Measurements from ENCODE around the gene LSM5.

Gene LSM5

DNA sequence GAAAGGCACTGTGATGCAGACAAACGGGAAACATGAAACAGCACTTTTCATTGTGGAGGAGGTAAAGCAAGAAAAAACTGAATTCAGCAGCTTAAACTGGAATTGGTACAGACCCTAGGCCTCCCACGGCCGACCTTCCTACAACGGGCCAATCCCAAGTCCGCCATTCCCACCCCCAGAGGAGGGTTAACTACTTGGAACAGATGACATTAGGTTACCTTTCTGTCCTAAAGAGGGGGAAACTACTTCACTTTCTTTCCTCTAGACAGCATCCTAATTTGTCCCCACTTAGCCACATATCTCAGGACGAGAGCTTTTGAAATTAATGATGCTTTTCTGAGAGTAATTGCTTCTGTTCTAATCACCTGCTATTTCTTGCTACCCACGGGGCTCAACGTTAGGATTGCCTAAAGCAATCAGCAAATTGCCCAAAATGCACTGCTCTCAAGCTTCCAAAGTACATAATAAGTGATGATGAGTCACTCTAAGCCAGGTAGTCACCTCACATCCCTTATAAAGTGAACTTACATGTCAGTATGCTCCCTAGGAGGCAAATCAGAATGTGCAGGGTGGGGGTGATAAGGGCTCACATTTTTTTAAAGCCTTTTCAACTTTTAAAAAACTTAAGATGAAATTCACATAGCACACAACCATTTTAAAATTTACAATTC is 36.7 kb downstream of the LSM5 start:
- DNase-seq = no peak

DNA sequence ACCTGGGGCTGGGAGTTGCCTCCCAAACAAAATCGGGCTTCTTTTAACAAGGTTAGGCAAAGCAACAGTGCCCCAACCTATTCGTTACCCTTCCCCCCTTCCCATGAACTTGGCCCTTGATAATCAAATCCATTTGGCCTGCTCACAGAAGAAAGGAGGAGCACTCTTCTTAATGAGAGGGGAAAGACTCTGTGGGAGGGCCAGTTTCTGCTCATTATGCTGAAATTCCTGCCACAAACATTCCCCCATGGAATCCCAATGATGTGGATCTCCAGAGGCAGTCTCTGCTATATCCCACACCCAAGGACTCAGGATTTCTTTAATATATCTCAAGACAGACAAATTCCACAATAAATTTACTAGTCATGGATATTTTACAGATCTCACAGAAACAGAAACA is 43.0 kb downstream of the LSM5 start:
- DNase-seq = no peak

DNA sequence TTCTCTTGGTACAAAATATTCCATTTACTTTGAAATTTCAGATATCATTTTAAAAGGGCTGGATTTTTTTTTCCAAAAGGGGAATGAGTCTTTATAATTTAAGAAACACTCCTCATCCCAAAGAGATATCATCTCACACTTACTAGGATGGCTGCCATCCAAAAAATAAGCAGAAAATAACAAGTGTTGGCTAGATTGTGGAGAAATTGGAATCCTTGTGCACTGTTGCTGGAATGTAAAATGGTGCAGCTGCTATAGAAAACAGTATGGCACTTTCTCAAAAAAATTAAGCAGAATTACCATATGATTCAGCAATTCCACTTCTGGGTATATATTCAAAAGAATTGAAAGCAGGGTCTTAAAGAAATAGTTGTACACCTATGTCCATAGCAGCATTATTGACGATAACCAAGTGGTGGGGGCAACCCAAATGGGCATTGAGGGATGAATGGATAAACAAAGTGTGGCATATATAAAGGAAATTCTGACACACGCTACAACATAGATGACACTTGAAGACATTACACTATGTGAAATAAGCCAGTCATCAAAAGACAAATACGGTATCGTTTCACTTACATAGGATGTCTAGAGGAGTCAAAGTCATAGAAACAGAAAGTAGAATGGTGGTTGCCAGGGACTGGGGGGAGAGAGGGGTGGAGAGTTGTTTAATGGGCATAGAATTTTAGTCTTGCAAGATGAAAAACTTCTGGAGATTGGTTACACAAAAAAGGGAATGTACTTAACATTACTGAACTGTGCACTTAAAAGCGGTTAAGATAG is 53.8 kb downstream of the LSM5 start:
- no peak for DNase-seq

All from CD4-positive, alpha-beta T cell treated with Interleukin-4 for 1 hour (primary cell).